Osteoblast (primary cell): ENCODE data around the gene LHFPL6. TPM values are rescaled to one million over a fixed set of nuclear protein-coding genes. Genes with fewer than 3 reads are reported as not detected.

Experiments used
- DNase-seq: peaks from one replicate; pipeline ENCODE4 v3.0.0; 2011; ENCODE audit warnings: low spot score, mixed read lengths; ENCODE audit not compliant: insufficient read length; ENCODE audit errors: missing footprints
- H2AFZ ChIP-seq: 2 replicates; pipeline ENCODE4 v1.6.0; 2011; ENCODE audit warnings: mild to moderate bottlenecking, low read length
- H3K27ac ChIP-seq: 2 replicates; pipeline ENCODE4 v1.5.1; 2011; ENCODE audit warnings: mild to moderate bottlenecking, low read depth, low read length, moderate library complexity
- H3K27me3 ChIP-seq: 2 replicates; pipeline ENCODE4 v1.6.0; 2012; ENCODE audit warnings: mild to moderate bottlenecking, control low read depth, inconsistent platforms, low read length, moderate library complexity; ENCODE audit not compliant: insufficient read depth
- H3K36me3 ChIP-seq: 2 replicates; pipeline ENCODE4 v1.5.1; 2011; ENCODE audit warnings: mild to moderate bottlenecking, low read length, control low read depth, moderate library complexity; ENCODE audit not compliant: insufficient read depth
- H3K4me1 ChIP-seq: 2 replicates; pipeline ENCODE4 v1.5.1; 2011; ENCODE audit warnings: mild to moderate bottlenecking, low read length, control low read depth, moderate library complexity; ENCODE audit not compliant: insufficient read depth
- H3K4me2 ChIP-seq: 2 replicates; pipeline ENCODE4 v1.6.0; 2011; ENCODE audit warnings: mild to moderate bottlenecking, low read length; ENCODE audit not compliant: insufficient read depth
- H3K4me3 ChIP-seq: fragments of 200-600 bp; sonication (generic); 3 replicates; pipeline ENCODE4 v1.5.1; 2012; ENCODE audit warnings: mild to moderate bottlenecking, low read length, inconsistent platforms; ENCODE audit not compliant: insufficient read depth
- H3K79me2 ChIP-seq: 2 replicates; pipeline ENCODE4 v1.6.0; 2012; ENCODE audit warnings: mild to moderate bottlenecking, low read length, control low read depth, inconsistent platforms; ENCODE audit not compliant: insufficient read depth
- H3K9me3 ChIP-seq: 2 replicates; pipeline ENCODE4 v1.5.1; 2011; ENCODE audit warnings: low read depth, low read length, control low read depth
- H4K20me1 ChIP-seq: 2 replicates; pipeline ENCODE4 v1.6.0; 2012; ENCODE audit warnings: mild to moderate bottlenecking, low read length, control low read depth; ENCODE audit not compliant: insufficient read depth
- CTCF ChIP-seq: IDR thresholded peaks from 2 replicates; pipeline ENCODE4 v1.5.1; 2011; ENCODE audit warnings: mild to moderate bottlenecking, low read depth, low read length, moderate library complexity; ENCODE audit errors: extremely low read depth
- total RNA-seq: library from RNA; depleted of rRNA; stranded (reverse); fragments of >200 nt; gene quantifications from 2 replicates; pipeline ENCODE4 v1.2.3, GENCODE V29; 2012

The LHFPL6 gene
- total RNA-seq, 1 donor, result 112 TPM

- H3K27me3 ChIP-seq, result no peaks in the 10 kb centered on the region
- no peak overlapping the region for H2AFZ ChIP-seq
- no peaks in the 10 kb centered on the region for H4K20me1 ChIP-seq
- H3K9me3 ChIP-seq, result no peaks in the 10 kb centered on the region
- H3K27ac ChIP-seq, result no peak overlapping the region
- H3K79me2 ChIP-seq, result peaks cover 2% of the 10 kb centered on the region
- H3K4me3 ChIP-seq, result no peak overlapping the region
- H3K4me2 ChIP-seq, result no peak overlapping the region
- DNase-seq, result no peak
- TF ChIP-seq CTCF, result no peak
- H3K36me3 ChIP-seq, result no peaks in the 10 kb centered on the region
- H3K4me1 ChIP-seq, result no peaks in the 10 kb centered on the region
Measured at GRCh38 chr13:39433651-39434050, 169.3 kb downstream of the LHFPL6 start.

GRCh38 chr13:39432196-39432595 is 170.8 kb downstream of the LHFPL6 start:
- H3K9me3 ChIP-seq, result no peaks in the 10 kb centered on the region
- H2AFZ ChIP-seq, result no peak overlapping the region
- peaks cover 2% of the 10 kb centered on the region for H3K79me2 ChIP-seq
- no peak overlapping the region for H3K27ac ChIP-seq
- H3K36me3 ChIP-seq, result no peaks in the 10 kb centered on the region
- no peak overlapping the region for H3K4me3 ChIP-seq
- TF ChIP-seq CTCF, result no peak
- H3K4me2 ChIP-seq, result no peak overlapping the region
- H3K27me3 ChIP-seq, result no peaks in the 10 kb centered on the region
- no peaks in the 10 kb centered on the region for H4K20me1 ChIP-seq
- DNase-seq, result no peak
- no peaks in the 10 kb centered on the region for H3K4me1 ChIP-seq

GRCh38 chr13:39422845-39423565 is 180.0 kb downstream of the LHFPL6 start:
- Histone ChIP-seq H4K20me1 (no peaks in the 10 kb centered on the region), H3K4me3 (no peak overlapping the region), H3K79me2 (no peaks in the 10 kb centered on the region), H3K27me3 (no peaks in the 10 kb centered on the region), H2AFZ (no peak overlapping the region), H3K4me2 (no peak overlapping the region), H3K4me1 (peaks cover 1% of the 10 kb centered on the region), H3K27ac (no peak overlapping the region), H3K9me3 (no peaks in the 10 kb centered on the region), H3K36me3 (no peaks in the 10 kb centered on the region)
- DNase-seq, result no peak
- no peak for TF ChIP-seq CTCF

GRCh38 chr13:39419876-39420275 is 183.1 kb downstream of the LHFPL6 start:
- no peak overlapping the region for H3K4me2 ChIP-seq
- DNase-seq, result no peak
- H3K9me3 ChIP-seq, result no peaks in the 10 kb centered on the region
- no peaks in the 10 kb centered on the region for H3K36me3 ChIP-seq
- no peak overlapping the region for H3K27ac ChIP-seq
- H4K20me1 ChIP-seq, result no peaks in the 10 kb centered on the region
- peaks cover 21% of the 10 kb centered on the region for H3K4me1 ChIP-seq
- no peak for TF ChIP-seq CTCF
- H2AFZ ChIP-seq, result no peak overlapping the region
- peaks cover 2% of the 10 kb centered on the region for H3K79me2 ChIP-seq
- no peaks in the 10 kb centered on the region for H3K27me3 ChIP-seq
- no peak overlapping the region for H3K4me3 ChIP-seq
